ENCODE results near the gene RBCK1.

- TF ChIP-seq CTCF (IDR thresholded peaks at IDR 0.05; ENCODE audit: borderline replicate concordance, extremely low read depth, low read length, poor library complexity, severe bottlenecking) (no peak), EZH2 (IDR thresholded peaks at IDR 0.05; ENCODE audit: borderline replicate concordance, low read depth, low read length, severe bottlenecking) (no peak)
Measured at GRCh38 chr20:427849-428657, 20.0 kb downstream of the RBCK1 start.

All from DND-41 (cell line).